Activated CD4-positive, alpha-beta T cell treated with anti-CD3 and anti-CD28 coated beads for 1 hour (primary cell): ENCODE results near the gene CITED2.
A peak's percentile ranks its signal among the peaks of the same experiment; 100 is the strongest.

Experiments used
- DNase-seq: peaks from one replicate; pipeline ENCODE4 v3.0.0-alpha.2; 2020

CITED2 gene

GRCh38 chr6:139329224-139329623 is 45.2 kb downstream of the CITED2 start:
- DNase-seq: no peak

GRCh38 chr6:139327038-139327437 is 47.4 kb downstream of the CITED2 start:
- no peak for DNase-seq

- no peak for DNase-seq
Measured at GRCh38 chr6:139325686-139326085, 48.8 kb downstream of the CITED2 start.

- DNase-seq: no peak
Measured at GRCh38 chr6:139325125-139325524, 49.3 kb downstream of the CITED2 start.

GRCh38 chr6:139324301-139324555 is 50.2 kb downstream of the CITED2 start:
- no peak for DNase-seq

- DNase-seq: peak; percentile 67
Measured at GRCh38 chr6:139323511-139324300, 50.7 kb downstream of the CITED2 start.
